Panc1 (cell line): ENCODE results near the gene IQGAP1.

ENCODE experiments used
- CTCF ChIP-seq: fragments of 450-650 bp; IDR thresholded peaks from 2 replicates; pipeline ENCODE4 v1.5.1; 2017; ENCODE audit warnings: mild to moderate bottlenecking
- TF ChIP-seq, protein P1 (sequence below), 2 experiments: IDR thresholded peaks; 2 replicates each; pipeline ENCODE4 v1.6.1; 2011 to 2012; ENCODE audit warnings: low read depth in 2 of 2, control low read depth in 1 of 2, low read length in 1 of 2, mild to moderate bottlenecking in 1 of 2, moderate library complexity in 1 of 2; ENCODE audit not compliant: insufficient read depth in 1 of 2

GRCh38 chr15:90471126-90471525 is 83.1 kb downstream of the IQGAP1 start:
- no peak for TF ChIP-seq CTCF
- TF ChIP-seq, protein P1, sequence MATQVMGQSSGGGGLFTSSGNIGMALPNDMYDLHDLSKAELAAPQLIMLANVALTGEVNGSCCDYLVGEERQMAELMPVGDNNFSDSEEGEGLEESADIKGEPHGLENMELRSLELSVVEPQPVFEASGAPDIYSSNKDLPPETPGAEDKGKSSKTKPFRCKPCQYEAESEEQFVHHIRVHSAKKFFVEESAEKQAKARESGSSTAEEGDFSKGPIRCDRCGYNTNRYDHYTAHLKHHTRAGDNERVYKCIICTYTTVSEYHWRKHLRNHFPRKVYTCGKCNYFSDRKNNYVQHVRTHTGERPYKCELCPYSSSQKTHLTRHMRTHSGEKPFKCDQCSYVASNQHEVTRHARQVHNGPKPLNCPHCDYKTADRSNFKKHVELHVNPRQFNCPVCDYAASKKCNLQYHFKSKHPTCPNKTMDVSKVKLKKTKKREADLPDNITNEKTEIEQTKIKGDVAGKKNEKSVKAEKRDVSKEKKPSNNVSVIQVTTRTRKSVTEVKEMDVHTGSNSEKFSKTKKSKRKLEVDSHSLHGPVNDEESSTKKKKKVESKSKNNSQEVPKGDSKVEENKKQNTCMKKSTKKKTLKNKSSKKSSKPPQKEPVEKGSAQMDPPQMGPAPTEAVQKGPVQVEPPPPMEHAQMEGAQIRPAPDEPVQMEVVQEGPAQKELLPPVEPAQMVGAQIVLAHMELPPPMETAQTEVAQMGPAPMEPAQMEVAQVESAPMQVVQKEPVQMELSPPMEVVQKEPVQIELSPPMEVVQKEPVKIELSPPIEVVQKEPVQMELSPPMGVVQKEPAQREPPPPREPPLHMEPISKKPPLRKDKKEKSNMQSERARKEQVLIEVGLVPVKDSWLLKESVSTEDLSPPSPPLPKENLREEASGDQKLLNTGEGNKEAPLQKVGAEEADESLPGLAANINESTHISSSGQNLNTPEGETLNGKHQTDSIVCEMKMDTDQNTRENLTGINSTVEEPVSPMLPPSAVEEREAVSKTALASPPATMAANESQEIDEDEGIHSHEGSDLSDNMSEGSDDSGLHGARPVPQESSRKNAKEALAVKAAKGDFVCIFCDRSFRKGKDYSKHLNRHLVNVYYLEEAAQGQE (IDR thresholded peaks at IDR 0.05; ENCODE audit: insufficient read depth in 1 of 2, low read depth in 2 of 2, low read length in 1 of 2): no peak
